SK-N-SH (cell line): ENCODE data around the gene EVX1.

ENCODE experiments used
- ELF1 ChIP-seq: IDR thresholded peaks from 2 replicates; pipeline ENCODE4 v1.4.0; 2012
- EP300 ChIP-seq, 2 experiments: IDR thresholded peaks; 2 replicates each; pipeline versions ENCODE4 v1.4.0 to v1.6.1; 2012; ENCODE audit warnings: borderline replicate concordance in 1 of 2, low read depth in 1 of 2, low read length in 1 of 2
- FOSL2 ChIP-seq: IDR thresholded peaks from 2 replicates; pipeline ENCODE4 v1.4.0; 2012; ENCODE audit warnings: low read depth, mild to moderate bottlenecking, moderate library complexity, borderline replicate concordance
- MEF2A ChIP-seq: IDR thresholded peaks from 2 replicates; pipeline ENCODE4 v1.4.0; 2012; ENCODE audit warnings: low read depth, borderline replicate concordance
- NFIC ChIP-seq: IDR thresholded peaks from 2 replicates; pipeline ENCODE4 v1.4.0; 2012; ENCODE audit warnings: borderline replicate concordance
- POLR2AphosphoS5 ChIP-seq: IDR thresholded peaks from 2 replicates; pipeline ENCODE4 v1.6.1; 2012; ENCODE audit warnings: low read depth, low read length
- RCOR1 ChIP-seq: fragments of 150-350 bp; IDR thresholded peaks from 2 replicates; pipeline ENCODE4 v1.6.1; 2017; ENCODE audit warnings: antibody characterized with exemption, low read length
- TF ChIP-seq, protein P1 (sequence below): IDR thresholded peaks from 2 replicates; pipeline ENCODE4 v1.6.1; 2012; ENCODE audit warnings: mild to moderate bottlenecking, low read depth, low read length, moderate library complexity
- TF ChIP-seq, protein P2 (sequence below): fragments of 200-600 bp; sonication (generic); IDR thresholded peaks from 2 replicates; pipeline ENCODE4 v1.6.1; 2017; ENCODE audit warnings: antibody characterized with exemption, mild to moderate bottlenecking, moderate library complexity
- TF ChIP-seq, protein P3 (sequence below): IDR thresholded peaks from 2 replicates; pipeline ENCODE4 v1.4.0; 2012; ENCODE audit warnings: low read depth, borderline replicate concordance
- TF ChIP-seq, protein P4 (sequence below): IDR thresholded peaks from 2 replicates; pipeline ENCODE4; 2012
- TF ChIP-seq, protein P5 (sequence below): IDR thresholded peaks from 2 replicates; pipeline ENCODE4 v1.4.0; 2012; ENCODE audit warnings: low read depth, borderline replicate concordance
- TF ChIP-seq, protein P6 (sequence below): IDR thresholded peaks from 2 replicates; pipeline ENCODE4 v1.4.0; 2012; ENCODE audit warnings: low read depth

DNA sequence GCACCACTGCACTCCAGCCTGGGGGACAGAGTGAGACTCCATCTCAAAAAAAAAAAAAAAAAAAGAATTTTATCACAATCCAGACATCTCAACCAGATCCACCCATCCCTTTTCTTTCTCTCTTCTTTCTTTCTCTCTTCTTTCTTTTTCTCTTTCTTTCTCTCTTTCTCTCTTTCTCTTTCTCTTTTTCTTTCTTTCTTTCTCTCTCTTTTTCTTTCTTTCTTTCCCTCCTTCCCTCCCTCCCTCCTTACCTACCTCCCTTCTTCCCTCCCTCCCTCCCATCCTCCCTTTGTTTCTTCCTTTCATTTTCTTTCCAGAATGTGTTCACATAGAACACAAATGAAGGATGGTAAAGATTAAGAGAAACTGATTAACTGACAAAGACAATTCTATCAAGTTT lies 24.7 kb upstream of the EVX1 start:
- TF ChIP-seq ELF1 (no peak), FOSL2 (no peak), POLR2AphosphoS5 (no peak), EP300 (IDR thresholded peaks at IDR 0.05; ENCODE audit: borderline replicate concordance in 1 of 2, low read depth in 1 of 2, low read length in 1 of 2) (no peak), RCOR1 (no peak), MEF2A (no peak), NFIC (no peak)
- TF ChIP-seq, protein P1, sequence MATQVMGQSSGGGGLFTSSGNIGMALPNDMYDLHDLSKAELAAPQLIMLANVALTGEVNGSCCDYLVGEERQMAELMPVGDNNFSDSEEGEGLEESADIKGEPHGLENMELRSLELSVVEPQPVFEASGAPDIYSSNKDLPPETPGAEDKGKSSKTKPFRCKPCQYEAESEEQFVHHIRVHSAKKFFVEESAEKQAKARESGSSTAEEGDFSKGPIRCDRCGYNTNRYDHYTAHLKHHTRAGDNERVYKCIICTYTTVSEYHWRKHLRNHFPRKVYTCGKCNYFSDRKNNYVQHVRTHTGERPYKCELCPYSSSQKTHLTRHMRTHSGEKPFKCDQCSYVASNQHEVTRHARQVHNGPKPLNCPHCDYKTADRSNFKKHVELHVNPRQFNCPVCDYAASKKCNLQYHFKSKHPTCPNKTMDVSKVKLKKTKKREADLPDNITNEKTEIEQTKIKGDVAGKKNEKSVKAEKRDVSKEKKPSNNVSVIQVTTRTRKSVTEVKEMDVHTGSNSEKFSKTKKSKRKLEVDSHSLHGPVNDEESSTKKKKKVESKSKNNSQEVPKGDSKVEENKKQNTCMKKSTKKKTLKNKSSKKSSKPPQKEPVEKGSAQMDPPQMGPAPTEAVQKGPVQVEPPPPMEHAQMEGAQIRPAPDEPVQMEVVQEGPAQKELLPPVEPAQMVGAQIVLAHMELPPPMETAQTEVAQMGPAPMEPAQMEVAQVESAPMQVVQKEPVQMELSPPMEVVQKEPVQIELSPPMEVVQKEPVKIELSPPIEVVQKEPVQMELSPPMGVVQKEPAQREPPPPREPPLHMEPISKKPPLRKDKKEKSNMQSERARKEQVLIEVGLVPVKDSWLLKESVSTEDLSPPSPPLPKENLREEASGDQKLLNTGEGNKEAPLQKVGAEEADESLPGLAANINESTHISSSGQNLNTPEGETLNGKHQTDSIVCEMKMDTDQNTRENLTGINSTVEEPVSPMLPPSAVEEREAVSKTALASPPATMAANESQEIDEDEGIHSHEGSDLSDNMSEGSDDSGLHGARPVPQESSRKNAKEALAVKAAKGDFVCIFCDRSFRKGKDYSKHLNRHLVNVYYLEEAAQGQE: no peak
- TF ChIP-seq, protein P2, sequence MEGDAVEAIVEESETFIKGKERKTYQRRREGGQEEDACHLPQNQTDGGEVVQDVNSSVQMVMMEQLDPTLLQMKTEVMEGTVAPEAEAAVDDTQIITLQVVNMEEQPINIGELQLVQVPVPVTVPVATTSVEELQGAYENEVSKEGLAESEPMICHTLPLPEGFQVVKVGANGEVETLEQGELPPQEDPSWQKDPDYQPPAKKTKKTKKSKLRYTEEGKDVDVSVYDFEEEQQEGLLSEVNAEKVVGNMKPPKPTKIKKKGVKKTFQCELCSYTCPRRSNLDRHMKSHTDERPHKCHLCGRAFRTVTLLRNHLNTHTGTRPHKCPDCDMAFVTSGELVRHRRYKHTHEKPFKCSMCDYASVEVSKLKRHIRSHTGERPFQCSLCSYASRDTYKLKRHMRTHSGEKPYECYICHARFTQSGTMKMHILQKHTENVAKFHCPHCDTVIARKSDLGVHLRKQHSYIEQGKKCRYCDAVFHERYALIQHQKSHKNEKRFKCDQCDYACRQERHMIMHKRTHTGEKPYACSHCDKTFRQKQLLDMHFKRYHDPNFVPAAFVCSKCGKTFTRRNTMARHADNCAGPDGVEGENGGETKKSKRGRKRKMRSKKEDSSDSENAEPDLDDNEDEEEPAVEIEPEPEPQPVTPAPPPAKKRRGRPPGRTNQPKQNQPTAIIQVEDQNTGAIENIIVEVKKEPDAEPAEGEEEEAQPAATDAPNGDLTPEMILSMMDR: no peak
- TF ChIP-seq, protein P3, sequence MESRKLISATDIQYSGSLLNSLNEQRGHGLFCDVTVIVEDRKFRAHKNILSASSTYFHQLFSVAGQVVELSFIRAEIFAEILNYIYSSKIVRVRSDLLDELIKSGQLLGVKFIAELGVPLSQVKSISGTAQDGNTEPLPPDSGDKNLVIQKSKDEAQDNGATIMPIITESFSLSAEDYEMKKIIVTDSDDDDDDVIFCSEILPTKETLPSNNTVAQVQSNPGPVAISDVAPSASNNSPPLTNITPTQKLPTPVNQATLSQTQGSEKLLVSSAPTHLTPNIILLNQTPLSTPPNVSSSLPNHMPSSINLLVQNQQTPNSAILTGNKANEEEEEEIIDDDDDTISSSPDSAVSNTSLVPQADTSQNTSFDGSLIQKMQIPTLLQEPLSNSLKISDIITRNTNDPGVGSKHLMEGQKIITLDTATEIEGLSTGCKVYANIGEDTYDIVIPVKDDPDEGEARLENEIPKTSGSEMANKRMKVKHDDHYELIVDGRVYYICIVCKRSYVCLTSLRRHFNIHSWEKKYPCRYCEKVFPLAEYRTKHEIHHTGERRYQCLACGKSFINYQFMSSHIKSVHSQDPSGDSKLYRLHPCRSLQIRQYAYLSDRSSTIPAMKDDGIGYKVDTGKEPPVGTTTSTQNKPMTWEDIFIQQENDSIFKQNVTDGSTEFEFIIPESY: no peak
- TF ChIP-seq, protein P4, sequence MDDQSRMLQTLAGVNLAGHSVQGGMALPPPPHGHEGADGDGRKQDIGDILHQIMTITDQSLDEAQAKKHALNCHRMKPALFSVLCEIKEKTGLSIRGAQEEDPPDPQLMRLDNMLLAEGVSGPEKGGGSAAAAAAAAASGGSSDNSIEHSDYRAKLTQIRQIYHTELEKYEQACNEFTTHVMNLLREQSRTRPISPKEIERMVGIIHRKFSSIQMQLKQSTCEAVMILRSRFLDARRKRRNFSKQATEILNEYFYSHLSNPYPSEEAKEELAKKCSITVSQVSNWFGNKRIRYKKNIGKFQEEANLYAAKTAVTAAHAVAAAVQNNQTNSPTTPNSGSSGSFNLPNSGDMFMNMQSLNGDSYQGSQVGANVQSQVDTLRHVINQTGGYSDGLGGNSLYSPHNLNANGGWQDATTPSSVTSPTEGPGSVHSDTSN: no peak
- TF ChIP-seq, protein P5, sequence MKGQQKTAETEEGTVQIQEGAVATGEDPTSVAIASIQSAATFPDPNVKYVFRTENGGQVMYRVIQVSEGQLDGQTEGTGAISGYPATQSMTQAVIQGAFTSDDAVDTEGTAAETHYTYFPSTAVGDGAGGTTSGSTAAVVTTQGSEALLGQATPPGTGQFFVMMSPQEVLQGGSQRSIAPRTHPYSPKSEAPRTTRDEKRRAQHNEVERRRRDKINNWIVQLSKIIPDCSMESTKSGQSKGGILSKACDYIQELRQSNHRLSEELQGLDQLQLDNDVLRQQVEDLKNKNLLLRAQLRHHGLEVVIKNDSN: no peak
- TF ChIP-seq, protein P6, sequence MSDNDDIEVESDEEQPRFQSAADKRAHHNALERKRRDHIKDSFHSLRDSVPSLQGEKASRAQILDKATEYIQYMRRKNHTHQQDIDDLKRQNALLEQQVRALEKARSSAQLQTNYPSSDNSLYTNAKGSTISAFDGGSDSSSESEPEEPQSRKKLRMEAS: no peak
